G401 (cell line): Measurements from ENCODE around the gene PM20D1. TPM values are rescaled to one million over a fixed set of nuclear protein-coding genes. Genes with fewer than 3 reads are reported as not detected.

Experiments used
- DNase-seq: peaks from one replicate; pipeline ENCODE4 v3.0.0-alpha.2; 2015; ENCODE audit warnings: low spot score
- in situ Hi-C: cut with HindIII; loops from 2 replicates; pipeline ENCODE4 v1.10.0; 2016; ENCODE audit warnings: low sequenced_read_pairs, mixed read lengths
- total RNA-seq: library from RNA; depleted of rRNA; stranded (reverse); fragments of >200 nt; shearing (Covaris generic); gene quantifications from 2 replicates; pipeline ENCODE4 v1.2.3, GENCODE V29; 2014

Gene PM20D1
- total RNA-seq, 1 experiment from 2014 or later, result not detected

DNA sequence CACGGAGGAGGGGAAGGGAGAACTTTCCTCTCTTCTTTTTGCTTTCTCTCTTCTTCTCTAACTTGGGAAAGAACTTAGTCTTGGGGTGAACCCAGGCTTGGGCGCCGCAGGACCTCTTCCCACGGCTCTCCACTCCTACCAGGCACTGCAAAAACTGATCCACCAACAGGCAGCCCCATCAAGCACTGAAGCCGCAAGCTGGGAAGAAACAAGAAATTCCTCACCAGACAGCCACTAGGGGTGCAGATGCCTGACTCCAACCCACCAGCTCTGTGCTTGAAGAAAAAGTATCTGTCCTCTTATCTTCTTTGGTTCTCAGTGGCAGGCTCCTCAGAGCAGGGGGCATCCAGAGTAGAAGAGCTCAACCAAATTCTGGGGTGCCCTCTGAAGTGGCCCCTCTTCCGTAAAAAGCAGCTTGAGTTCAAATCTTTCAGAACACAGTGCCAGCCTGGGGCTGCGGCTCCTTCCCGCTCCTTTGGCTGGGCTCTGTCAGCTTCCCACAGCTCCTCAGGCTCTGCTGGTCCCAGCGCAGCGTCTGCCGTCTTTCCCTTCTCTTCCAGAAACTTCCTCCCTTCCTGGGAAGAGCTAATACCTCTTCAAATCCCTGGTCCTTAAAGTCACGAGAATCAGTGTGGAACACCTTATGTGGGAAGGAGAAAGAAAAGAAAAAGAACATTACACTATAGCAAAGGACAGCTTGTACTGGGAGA, 39.3 kb downstream of the PM20D1 start:
- DNase-seq, result peak; percentile 72
- in situ Hi-C loops, result no loop called here

GRCh38 chr1:205809942-205810345, 40.0 kb downstream of the PM20D1 start:
- in situ Hi-C loops, result loop anchor here (5.0 kb wide), 1 partner anchor 102 kb away; no protein-coding TSS in a partner anchor

GRCh38 chr1:205809469-205809868, 40.5 kb downstream of the PM20D1 start:
- DNase-seq, result no peak
- in situ Hi-C loops, result loop anchor here (5.0 kb wide), 1 partner anchor 103 kb away; no protein-coding TSS in a partner anchor

More at GRCh38 chr1:205809942-205810345, 40.0 kb downstream of the PM20D1 start:
- peak; percentile 79 for DNase-seq

- in situ Hi-C loops, result loop anchor here (5.0 kb wide), 1 partner anchor 107 kb away; no protein-coding TSS in a partner anchor
- DNase-seq, result no peak
Observed at GRCh38 chr1:205805082-205805711, 44.7 kb downstream of the PM20D1 start.

DNA sequence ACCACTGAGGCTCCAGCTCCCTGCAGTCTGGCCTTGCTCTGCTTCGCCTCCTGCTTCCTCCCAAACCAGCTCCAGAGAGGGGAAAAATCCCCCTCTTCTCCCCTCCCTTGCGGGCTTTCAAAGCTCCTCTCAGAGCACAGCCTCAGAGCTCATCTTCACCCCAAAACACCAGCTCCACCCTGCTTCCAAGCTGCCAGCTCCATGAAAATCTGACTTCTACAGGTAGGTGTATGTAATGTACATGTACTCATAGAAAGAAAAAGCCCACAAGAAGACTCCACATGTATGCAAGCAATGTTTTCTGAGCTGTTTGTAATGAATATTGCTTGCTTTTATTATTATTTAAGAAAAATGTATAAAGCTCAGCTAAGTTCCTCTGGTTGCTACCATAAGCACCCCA, 45.3 kb downstream of the PM20D1 start:
- in situ Hi-C loops, result loop anchor here (5.0 kb wide), 1 partner anchor 108 kb away; no protein-coding TSS in a partner anchor

GRCh38 chr1:205803986-205804385, 45.9 kb downstream of the PM20D1 start:
- in situ Hi-C loops, result no loop called here
- no peak for DNase-seq

More for the DNA sequence above, 45.3 kb downstream of the PM20D1 start:
- DNase-seq, result no peak

- no peak for DNase-seq
- in situ Hi-C loops, result no loop called here
Observed at GRCh38 chr1:205802060-205802459, 47.9 kb downstream of the PM20D1 start.

- no peak for DNase-seq
- in situ Hi-C loops, result no loop called here
Observed at GRCh38 chr1:205800981-205801703, 48.8 kb downstream of the PM20D1 start.

- in situ Hi-C loops, result no loop called here
- DNase-seq, result no peak
Observed at GRCh38 chr1:205800427-205800826, 49.5 kb downstream of the PM20D1 start.

- in situ Hi-C loops, result no loop called here
- no peak for DNase-seq
Observed at GRCh38 chr1:205798577-205798976, 51.4 kb downstream of the PM20D1 start.

GRCh38 chr1:205797168-205797567, 52.8 kb downstream of the PM20D1 start:
- no peak for DNase-seq
- in situ Hi-C loops, result no loop called here

GRCh38 chr1:205794011-205794730, 55.8 kb downstream of the PM20D1 start:
- DNase-seq, result no peak
- in situ Hi-C loops, result no loop called here

- in situ Hi-C loops, result no loop called here
- no peak for DNase-seq
Observed at GRCh38 chr1:205792961-205793673, 56.8 kb downstream of the PM20D1 start.

- in situ Hi-C loops, result no loop called here
- DNase-seq, result no peak
Observed at GRCh38 chr1:205792481-205792881, 57.5 kb downstream of the PM20D1 start.

- in situ Hi-C loops, result no loop called here
- peak; percentile 71 for DNase-seq
Observed at GRCh38 chr1:205791568-205792180, 58.3 kb downstream of the PM20D1 start.

GRCh38 chr1:205787287-205787916, 62.5 kb downstream of the PM20D1 start:
- no peak for DNase-seq
- in situ Hi-C loops, result no loop called here

GRCh38 chr1:205786601-205787000, 63.3 kb downstream of the PM20D1 start:
- no peak for DNase-seq
- in situ Hi-C loops, result no loop called here

- in situ Hi-C loops, result no loop called here
Observed at GRCh38 chr1:205785446-205785845, 64.5 kb downstream of the PM20D1 start.

More at GRCh38 chr1:205785446-205785845, 64.5 kb downstream of the PM20D1 start:
- DNase-seq, result no peak
